ENCODE results near the gene GEMIN2.

- TF ChIP-seq CTCF (conservative IDR thresholded peaks at IDR 0.05 in 1 of 2, IDR thresholded peaks at IDR 0.05 in 1 of 2; ENCODE audit: extremely low read depth in 1 of 2, insufficient read depth in 1 of 2, low read depth in 1 of 2, low read length in 2 of 2), result no peak
- no peak for TF ChIP-seq EZH2 (IDR thresholded peaks at IDR 0.05; ENCODE audit: borderline replicate concordance, low read length)
Observed at GRCh38 chr14:39169541-39169900, 55.4 kb downstream of the GEMIN2 start.

All from mammary epithelial cell (primary cell).